ENCODE results near the gene RPL35.
A peak's percentile ranks its signal among the peaks of the same experiment; 100 is the strongest.

Gene RPL35

DNA sequence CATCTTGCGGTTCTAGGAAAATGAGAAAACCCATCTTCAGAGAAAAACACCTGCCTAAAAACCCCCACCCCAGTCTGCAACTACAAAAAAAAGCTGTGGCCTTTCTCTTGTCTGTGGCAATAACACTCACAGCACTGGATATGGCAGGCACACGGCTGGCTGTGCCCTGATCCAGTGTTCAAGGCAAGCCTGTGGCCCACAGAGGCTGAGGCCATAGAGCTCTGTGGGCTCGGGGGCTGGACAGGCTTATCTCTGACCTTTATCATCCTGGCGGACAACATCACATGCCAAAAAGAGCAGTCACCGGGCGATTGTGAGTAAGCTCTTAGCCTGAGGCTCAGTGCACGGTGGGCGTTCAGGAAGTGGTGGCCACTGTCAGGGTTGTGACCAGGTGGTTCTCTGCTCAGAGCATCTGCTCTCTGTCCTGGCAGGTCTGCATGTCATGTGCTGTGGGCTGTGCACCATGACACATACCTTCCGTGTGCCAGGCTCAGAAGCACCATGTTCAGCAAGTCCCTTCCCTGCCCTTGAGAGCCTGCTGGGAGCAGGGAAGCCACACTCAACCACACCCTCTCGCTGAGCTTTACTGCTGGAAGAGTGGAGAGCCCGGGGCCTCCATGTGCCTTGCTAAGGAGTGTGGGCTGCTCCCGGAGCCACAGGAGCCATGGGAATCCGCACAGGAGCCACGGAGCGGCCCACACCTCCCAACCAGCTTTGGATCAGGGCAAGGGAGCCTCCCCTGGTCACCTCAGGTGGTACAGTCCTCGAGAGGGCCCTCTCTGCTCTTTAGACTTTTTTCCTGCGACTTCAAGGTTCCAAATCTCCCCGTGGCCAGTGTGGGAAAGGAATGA lies 43.1 kb downstream of the RPL35 start:
- DNase-seq (ENCODE audit: low read depth): peak; percentile 72

- no peak for DNase-seq (ENCODE audit: low read depth)
These were observed 46.2 kb downstream of the RPL35 start for GRCh38 chr9:124815601-124816000.

DNA sequence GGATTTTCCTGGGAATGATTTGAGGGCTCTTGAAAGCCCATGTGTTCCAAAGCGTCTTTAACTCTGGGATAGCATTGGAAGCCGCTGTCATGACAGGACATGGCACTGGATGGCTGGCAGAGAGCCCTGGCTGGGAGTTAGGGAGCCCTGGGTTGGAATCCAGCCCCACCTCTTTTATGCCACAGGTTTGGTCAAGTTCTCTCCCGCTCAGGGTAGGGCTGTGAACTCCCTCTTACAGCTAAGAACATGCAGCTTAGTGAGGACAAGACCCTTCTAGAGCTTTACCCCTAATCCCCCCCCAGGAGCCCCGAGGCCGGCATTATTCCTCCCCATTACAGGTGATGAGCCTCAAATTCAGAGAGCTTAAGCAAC lies 47.6 kb downstream of the RPL35 start:
- no peak for DNase-seq (ENCODE audit: low read depth)

DNA sequence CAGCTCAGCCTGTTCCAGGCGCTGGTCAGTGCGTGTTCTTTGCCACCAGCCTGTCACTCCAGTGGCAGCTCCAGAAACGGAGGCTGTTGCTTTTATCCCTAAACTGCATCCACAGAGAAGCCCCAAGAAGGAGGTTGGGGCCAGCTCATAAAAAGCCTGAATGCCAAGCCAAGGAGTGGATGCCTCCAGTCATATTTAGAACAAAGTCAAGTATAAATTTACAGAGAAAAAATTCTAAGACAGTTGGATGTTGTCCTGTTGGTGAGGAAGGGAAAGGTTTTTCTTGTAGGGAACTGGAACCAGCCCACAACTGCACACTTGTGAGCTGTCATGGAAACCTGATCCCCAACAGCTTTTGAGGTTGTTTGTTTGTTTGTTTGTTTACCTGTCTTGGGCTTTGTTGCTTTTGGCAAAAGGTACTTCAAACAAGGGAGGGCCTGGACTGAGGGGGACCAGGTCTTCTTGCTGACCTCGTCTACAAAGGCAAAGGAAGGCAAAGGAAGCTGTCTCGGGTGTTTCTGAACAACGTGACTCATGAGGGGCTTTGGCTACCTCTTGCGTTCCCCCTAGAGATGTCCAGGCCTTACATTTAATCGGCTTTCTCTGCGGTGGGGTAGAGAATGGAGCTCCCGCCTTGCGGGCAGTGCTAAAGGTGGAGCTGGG lies 48.1 kb downstream of the RPL35 start:
- no peak for DNase-seq (ENCODE audit: low read depth)

DNA sequence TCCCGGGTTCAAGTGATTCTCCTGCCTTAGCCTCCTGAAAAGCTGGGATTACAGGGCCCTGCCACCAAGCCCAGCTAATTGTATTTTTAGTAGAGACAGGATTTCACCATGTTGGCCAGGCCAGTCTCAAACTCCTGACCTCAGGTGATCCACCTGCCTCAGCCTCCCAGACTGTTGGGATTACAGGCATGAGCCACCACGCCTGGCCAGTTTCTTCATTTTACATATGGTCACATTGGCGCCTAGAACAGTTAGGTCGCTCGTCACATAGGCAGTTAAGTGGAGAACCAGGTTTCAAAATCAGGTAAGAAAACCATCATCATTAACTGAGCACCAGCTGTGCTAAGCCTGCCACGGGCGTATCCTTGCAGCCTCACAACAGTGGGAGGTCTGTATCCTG lies 48.7 kb downstream of the RPL35 start:
- DNase-seq (ENCODE audit: low read depth): no peak

DNA sequence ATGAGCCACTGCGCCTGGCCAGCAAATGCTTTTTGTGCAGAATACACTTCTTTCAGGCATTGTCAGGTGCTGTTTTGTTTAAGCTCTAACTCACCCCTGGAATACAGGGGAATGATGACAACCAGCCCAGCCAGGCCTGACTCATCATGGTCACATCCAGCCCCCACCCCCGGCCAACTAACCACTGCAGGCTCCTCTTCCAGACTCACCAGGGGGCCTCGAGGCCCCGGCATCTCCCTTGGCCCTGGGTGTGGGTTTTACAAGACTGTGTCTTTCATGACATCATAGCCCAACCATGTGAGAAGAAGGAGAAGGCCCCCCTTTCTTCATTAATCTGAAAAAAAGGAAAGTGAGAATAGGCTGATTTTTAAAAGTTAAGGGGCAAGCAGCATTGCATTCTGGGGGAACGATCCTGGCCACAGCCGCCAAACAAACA lies 49.3 kb downstream of the RPL35 start:
- peak; percentile 96 for DNase-seq (ENCODE audit: low read depth)

DNA sequence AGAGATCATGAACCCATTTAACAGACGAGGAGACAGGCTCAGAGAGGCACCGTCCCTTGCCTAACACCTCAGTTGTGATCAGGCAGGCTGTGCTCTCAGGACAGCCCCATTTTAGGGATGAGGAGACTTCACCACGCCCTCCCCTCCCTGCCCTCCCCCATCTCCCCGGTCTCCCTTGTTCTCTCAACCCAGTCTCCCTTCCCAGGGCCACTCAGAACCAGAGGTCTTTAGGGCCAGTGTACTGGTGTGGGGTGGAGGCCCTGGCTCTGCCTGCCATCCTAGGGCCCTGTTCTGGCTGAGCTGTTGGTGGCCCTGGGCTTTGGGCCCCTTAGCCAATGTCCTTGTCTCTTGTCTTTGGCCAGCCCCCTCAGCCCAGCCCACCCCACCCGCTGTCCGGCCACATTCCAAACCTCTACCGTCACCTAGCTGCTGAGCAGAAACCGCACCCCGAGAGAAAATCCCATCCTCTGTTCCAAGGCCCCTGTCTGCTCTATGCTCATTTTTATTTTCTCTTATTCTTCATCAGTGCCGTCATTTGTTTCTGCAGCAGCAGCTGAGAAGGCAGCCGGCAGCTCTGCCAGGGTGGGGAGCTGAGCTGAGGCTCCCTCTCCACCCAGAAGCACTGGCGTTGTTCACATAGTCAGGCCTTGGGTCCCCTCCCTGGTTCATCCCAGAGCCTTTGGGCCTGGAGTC lies 50.9 kb downstream of the RPL35 start:
- DNase-seq (ENCODE audit: low read depth): peak; percentile 81

- no peak for DNase-seq (ENCODE audit: low read depth)
These were observed 51.8 kb downstream of the RPL35 start for GRCh38 chr9:124809741-124810500.

GRCh38 chr9:124809211-124809610 lies 52.5 kb downstream of the RPL35 start:
- DNase-seq (ENCODE audit: low read depth): no peak

GRCh38 chr9:124808246-124808956 lies 53.4 kb downstream of the RPL35 start:
- DNase-seq (ENCODE audit: low read depth): no peak

Measured in amniotic epithelial cell (primary cell).